Neural cell (in vitro differentiated cells): ENCODE measurements around the gene CASP2. TPM values are rescaled to one million over a fixed set of nuclear protein-coding genes. Genes with fewer than 3 reads are reported as not detected.
A peak's percentile ranks its signal among the peaks of the same experiment; 100 is the strongest.

Experiments
- H2AFZ ChIP-seq: fragments of 200-600, 300-800 bp; sonication (generic), shearing (Covaris generic); 2 replicates; pipeline ENCODE4 v1.6.0; 2014; ENCODE audit warnings: low read depth, mild to moderate bottlenecking, antibody characterized with exemption, low read length, moderate library complexity
- H3F3A ChIP-seq: fragments of 200-600 bp; shearing (Covaris generic); 2 replicates; pipeline ENCODE4 v1.6.1; 2016; ENCODE audit warnings: mild to moderate bottlenecking, moderate library complexity, mixed read lengths, antibody characterized with exemption, low read length; ENCODE audit not compliant: insufficient read depth, poor library complexity, severe bottlenecking
- H3K27ac ChIP-seq: fragments of 200-600, 300-800 bp; sonication (generic), shearing (Covaris generic); 2 replicates; pipeline ENCODE4 v1.5.1; 2014; ENCODE audit warnings: mild to moderate bottlenecking, low read length, moderate library complexity
- H3K27me3 ChIP-seq: fragments of 300-800, 200-600 bp; sonication (generic), shearing (Covaris generic); 2 replicates; pipeline ENCODE4 v1.6.0; 2014; ENCODE audit warnings: mild to moderate bottlenecking, low read depth, low read length, moderate library complexity; ENCODE audit not compliant: insufficient read depth
- H3K36me3 ChIP-seq: fragments of 300-800, 200-600 bp; sonication (generic), shearing (Covaris generic); 2 replicates; pipeline ENCODE4 v1.5.1; 2014; ENCODE audit warnings: mild to moderate bottlenecking, antibody characterized with exemption, low read length, moderate library complexity; ENCODE audit not compliant: insufficient read depth
- H3K4me2 ChIP-seq: fragments of 300-800, 200-600 bp; sonication (generic), shearing (Covaris generic); 2 replicates; pipeline ENCODE4 v1.6.0; 2014; ENCODE audit warnings: mild to moderate bottlenecking, low read length
- H3K4me3 ChIP-seq: fragments of 300-800, 200-600 bp; sonication (generic), shearing (Covaris generic); 2 replicates; pipeline ENCODE4 v1.5.1; 2014; ENCODE audit warnings: mild to moderate bottlenecking, low read length, moderate library complexity
- H3K79me2 ChIP-seq: fragments of 200-600 bp; shearing (Covaris generic); replicated peaks from 2 replicates; pipeline ENCODE4 v1.6.0; 2014; ENCODE audit warnings: mild to moderate bottlenecking, low read length, moderate library complexity; ENCODE audit not compliant: insufficient read depth
- H3K9ac ChIP-seq: fragments of 300-800, 200-600 bp; sonication (generic), shearing (Covaris generic); 2 replicates; pipeline ENCODE4 v1.6.1; 2016; ENCODE audit warnings: mild to moderate bottlenecking, low read length, mixed read lengths
- H3K9me2 ChIP-seq: fragments of 200-600 bp; shearing (Covaris generic); 2 replicates; pipeline ENCODE4 v1.6.1; 2016; ENCODE audit warnings: mild to moderate bottlenecking, low read length, mixed read lengths; ENCODE audit not compliant: insufficient read depth
- H3K9me3 ChIP-seq: fragments of 200-600, 300-800 bp; sonication (generic), shearing (Covaris generic); 2 replicates; pipeline ENCODE4 v1.6.1; 2016; ENCODE audit warnings: mild to moderate bottlenecking, mixed run types, low read length, moderate library complexity, mixed read lengths
- H4K20me1 ChIP-seq: fragments of 200-600 bp; shearing (Covaris generic); 2 replicates; pipeline ENCODE4 v1.6.1; 2016; ENCODE audit warnings: mild to moderate bottlenecking, mixed run types; ENCODE audit not compliant: insufficient read depth
- EP300 ChIP-seq: fragments of 450-650 bp; conservative IDR thresholded peaks from 2 replicates; pipeline ENCODE4 v1.6.1; 2014; ENCODE audit warnings: antibody characterized with exemption, mild to moderate bottlenecking, moderate library complexity; ENCODE audit not compliant: poor library complexity, severe bottlenecking
- EZH2 ChIP-seq: fragments of 200-600, 300-800 bp; shearing (Covaris generic), sonication (generic); IDR thresholded peaks from 2 replicates; pipeline ENCODE4 v1.6.1; 2014; ENCODE audit warnings: antibody characterized with exemption, low read length, borderline replicate concordance, mild to moderate bottlenecking; ENCODE audit not compliant: insufficient read depth, poor library complexity, severe bottlenecking
- MXI1 ChIP-seq: fragments of 450-650 bp; conservative IDR thresholded peaks from 2 replicates; pipeline ENCODE4 v1.6.1; 2014; ENCODE audit warnings: antibody characterized with exemption, mild to moderate bottlenecking; ENCODE audit not compliant: poor library complexity, severe bottlenecking
- POLR2AphosphoS5 ChIP-seq: IDR thresholded peaks from 2 replicates; pipeline ENCODE4 v1.6.1; 2012
- RAD21 ChIP-seq: fragments of 450-650 bp; conservative IDR thresholded peaks from 2 replicates; pipeline ENCODE4 v1.6.1; 2014; ENCODE audit warnings: antibody characterized with exemption, mild to moderate bottlenecking, moderate library complexity
- SMC3 ChIP-seq: fragments of 450-650 bp; conservative IDR thresholded peaks from 2 replicates; pipeline ENCODE4 v1.6.1; 2014; ENCODE audit warnings: antibody characterized with exemption, mild to moderate bottlenecking, moderate library complexity; ENCODE audit not compliant: poor library complexity
- TAF1 ChIP-seq: IDR thresholded peaks from 2 replicates; pipeline ENCODE4 v1.6.1; 2012; ENCODE audit warnings: low read depth
- polyA plus RNA-seq: library from polyadenylated mRNA; depleted of rRNA; stranded (reverse); fragments of >200 nt; gene quantifications from 2 replicates; pipeline ENCODE4 v1.2.3, GENCODE V29; 2014
- TF ChIP-seq, protein P1 (sequence below): fragments of 450-650 bp; IDR thresholded peaks from 2 replicates; pipeline ENCODE4 v1.5.1; 2014; ENCODE audit warnings: antibody characterized with exemption, mild to moderate bottlenecking, moderate library complexity; ENCODE audit not compliant: poor library complexity, severe bottlenecking
- TF ChIP-seq, protein P2 (sequence below): IDR thresholded peaks from 2 replicates; pipeline ENCODE4 v1.6.1; 2012; ENCODE audit warnings: borderline replicate concordance

Gene CASP2
- polyA plus RNA-seq, 1 donor from 2014 or later = 9.0 TPM

DNA sequence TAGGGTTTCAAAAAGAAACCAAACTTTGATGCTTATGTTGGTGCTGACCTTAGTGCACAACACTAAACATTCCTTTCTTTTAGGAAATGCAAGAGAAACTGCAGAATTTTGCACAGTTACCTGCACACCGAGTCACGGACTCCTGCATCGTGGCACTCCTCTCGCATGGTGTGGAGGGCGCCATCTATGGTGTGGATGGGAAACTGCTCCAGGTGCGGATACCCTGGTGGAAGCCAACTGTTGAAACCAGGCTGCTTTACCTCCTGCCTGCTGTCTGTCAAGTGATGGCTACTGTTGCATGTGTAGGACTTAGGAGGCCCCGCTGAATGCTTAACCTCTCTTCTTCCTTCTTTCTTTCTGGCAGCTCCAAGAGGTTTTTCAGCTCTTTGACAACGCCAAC is 11.7 kb downstream of the CASP2 start:
- H3K4me3 ChIP-seq = no peak overlapping the region
- no peaks in the 10 kb centered on the region for H3K27me3 ChIP-seq
- H4K20me1 ChIP-seq = no peaks in the 10 kb centered on the region
- H3K9ac ChIP-seq = no peak overlapping the region
- H3K27ac ChIP-seq = no peak overlapping the region
- no peak overlapping the region for H3K4me2 ChIP-seq
- no peaks in the 10 kb centered on the region for H3F3A ChIP-seq
- H3K36me3 ChIP-seq = peaks cover 24% of the 10 kb centered on the region
- H3K79me2 ChIP-seq = peaks cover 7% of the 10 kb centered on the region
- H2AFZ ChIP-seq = no peak overlapping the region
- TF ChIP-seq POLR2AphosphoS5 (no peak), SMC3 (peak; percentile 13), TAF1 (no peak), EP300 (no peak), RAD21 (no peak), MXI1 (no peak), EZH2 (no peak)
- TF ChIP-seq, protein P1, sequence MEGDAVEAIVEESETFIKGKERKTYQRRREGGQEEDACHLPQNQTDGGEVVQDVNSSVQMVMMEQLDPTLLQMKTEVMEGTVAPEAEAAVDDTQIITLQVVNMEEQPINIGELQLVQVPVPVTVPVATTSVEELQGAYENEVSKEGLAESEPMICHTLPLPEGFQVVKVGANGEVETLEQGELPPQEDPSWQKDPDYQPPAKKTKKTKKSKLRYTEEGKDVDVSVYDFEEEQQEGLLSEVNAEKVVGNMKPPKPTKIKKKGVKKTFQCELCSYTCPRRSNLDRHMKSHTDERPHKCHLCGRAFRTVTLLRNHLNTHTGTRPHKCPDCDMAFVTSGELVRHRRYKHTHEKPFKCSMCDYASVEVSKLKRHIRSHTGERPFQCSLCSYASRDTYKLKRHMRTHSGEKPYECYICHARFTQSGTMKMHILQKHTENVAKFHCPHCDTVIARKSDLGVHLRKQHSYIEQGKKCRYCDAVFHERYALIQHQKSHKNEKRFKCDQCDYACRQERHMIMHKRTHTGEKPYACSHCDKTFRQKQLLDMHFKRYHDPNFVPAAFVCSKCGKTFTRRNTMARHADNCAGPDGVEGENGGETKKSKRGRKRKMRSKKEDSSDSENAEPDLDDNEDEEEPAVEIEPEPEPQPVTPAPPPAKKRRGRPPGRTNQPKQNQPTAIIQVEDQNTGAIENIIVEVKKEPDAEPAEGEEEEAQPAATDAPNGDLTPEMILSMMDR = peak; percentile 39
- TF ChIP-seq, protein P2, sequence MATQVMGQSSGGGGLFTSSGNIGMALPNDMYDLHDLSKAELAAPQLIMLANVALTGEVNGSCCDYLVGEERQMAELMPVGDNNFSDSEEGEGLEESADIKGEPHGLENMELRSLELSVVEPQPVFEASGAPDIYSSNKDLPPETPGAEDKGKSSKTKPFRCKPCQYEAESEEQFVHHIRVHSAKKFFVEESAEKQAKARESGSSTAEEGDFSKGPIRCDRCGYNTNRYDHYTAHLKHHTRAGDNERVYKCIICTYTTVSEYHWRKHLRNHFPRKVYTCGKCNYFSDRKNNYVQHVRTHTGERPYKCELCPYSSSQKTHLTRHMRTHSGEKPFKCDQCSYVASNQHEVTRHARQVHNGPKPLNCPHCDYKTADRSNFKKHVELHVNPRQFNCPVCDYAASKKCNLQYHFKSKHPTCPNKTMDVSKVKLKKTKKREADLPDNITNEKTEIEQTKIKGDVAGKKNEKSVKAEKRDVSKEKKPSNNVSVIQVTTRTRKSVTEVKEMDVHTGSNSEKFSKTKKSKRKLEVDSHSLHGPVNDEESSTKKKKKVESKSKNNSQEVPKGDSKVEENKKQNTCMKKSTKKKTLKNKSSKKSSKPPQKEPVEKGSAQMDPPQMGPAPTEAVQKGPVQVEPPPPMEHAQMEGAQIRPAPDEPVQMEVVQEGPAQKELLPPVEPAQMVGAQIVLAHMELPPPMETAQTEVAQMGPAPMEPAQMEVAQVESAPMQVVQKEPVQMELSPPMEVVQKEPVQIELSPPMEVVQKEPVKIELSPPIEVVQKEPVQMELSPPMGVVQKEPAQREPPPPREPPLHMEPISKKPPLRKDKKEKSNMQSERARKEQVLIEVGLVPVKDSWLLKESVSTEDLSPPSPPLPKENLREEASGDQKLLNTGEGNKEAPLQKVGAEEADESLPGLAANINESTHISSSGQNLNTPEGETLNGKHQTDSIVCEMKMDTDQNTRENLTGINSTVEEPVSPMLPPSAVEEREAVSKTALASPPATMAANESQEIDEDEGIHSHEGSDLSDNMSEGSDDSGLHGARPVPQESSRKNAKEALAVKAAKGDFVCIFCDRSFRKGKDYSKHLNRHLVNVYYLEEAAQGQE = no peak
- no peaks in the 10 kb centered on the region for H3K9me3 ChIP-seq
- H3K9me2 ChIP-seq = no peaks in the 10 kb centered on the region

DNA sequence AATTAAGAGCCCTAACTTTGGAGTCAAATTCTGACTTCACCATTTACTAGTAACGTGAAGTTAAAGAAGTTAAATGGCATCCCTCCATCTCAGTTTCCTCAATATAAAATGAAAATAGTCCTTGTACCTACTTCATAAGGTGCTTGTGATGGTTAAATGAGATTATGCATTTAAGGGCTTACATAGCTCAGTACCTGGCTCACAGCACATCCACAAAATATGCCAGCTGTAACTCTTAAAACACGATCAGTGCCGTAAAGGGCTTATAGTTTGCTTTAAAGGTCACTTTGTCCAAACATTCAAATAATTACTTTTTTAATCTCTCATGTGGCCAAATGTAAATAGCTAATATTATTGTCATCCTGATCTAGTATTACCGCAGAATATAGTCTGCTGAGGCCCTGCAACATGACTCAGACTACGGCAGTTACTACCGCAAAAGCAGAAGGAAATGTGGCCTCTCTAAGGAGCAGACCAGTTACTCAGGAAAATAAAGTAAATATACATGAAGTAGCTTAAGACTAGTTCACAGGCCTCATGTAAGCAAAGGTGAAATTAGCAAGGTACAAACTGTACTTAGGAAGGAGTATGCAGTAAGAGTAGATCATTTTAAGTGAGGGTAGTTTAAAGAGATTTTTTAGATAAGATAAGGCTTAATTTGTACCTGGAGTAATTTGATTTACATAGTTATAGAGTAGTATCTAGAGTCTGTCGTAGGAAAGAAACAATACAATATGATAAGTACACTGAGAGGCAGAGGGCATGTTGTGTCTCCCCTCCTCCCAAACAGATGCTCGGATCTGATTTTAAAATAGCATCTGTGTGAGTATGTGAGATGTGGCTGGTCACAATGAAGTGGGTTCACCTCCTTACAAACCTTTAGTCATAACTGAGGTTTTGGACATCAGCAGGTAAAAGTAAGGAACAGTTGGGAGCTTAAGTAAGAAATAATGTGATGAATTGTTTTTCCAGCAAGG is 13.1 kb downstream of the CASP2 start:
- no peak overlapping the region for H3K9ac ChIP-seq
- no peaks in the 10 kb centered on the region for H3K9me3 ChIP-seq
- H3K9me2 ChIP-seq = no peaks in the 10 kb centered on the region
- no peak overlapping the region for H3K4me3 ChIP-seq
- H3F3A ChIP-seq = no peaks in the 10 kb centered on the region
- H2AFZ ChIP-seq = no peak overlapping the region
- peaks cover 7% of the 10 kb centered on the region for H3K79me2 ChIP-seq
- no peak for TF ChIP-seq TAF1
- no peak for TF ChIP-seq POLR2AphosphoS5
- TF ChIP-seq RAD21 = no peak
- H3K27me3 ChIP-seq = no peaks in the 10 kb centered on the region
- no peaks in the 10 kb centered on the region for H4K20me1 ChIP-seq
- no peak overlapping the region for H3K27ac ChIP-seq
- H3K36me3 ChIP-seq = peaks cover 28% of the 10 kb centered on the region
- no peak overlapping the region for H3K4me2 ChIP-seq
